SK-MEL-5 (cell line): ENCODE results near the gene KCNH3. TPM values are rescaled to one million over a fixed set of nuclear protein-coding genes. Genes with fewer than 3 reads are reported as not detected.

Source experiments
- DNase-seq: peaks from one replicate; pipeline ENCODE4 v3.0.0-alpha.2; 2016; ENCODE audit warnings: low read depth, low spot score
- in situ Hi-C: cut with HindIII; loops from 2 replicates; pipeline ENCODE4 v1.10.0; 2016; ENCODE audit warnings: low sequenced_read_pairs, high pct_unique_total_duplicates, low pct_unique_long_range_greater_than_20kb
- total RNA-seq: library from RNA; depleted of rRNA; stranded (reverse); fragments of >200 nt; shearing (Covaris generic); gene quantifications from 2 replicates; pipeline ENCODE4 v1.2.3, GENCODE V29; 2014

KCNH3 gene
- total RNA-seq, 1 experiment from 2014 or later = 0.66 TPM

GRCh38 chr12:49567611-49568441 lies 29.0 kb downstream of the KCNH3 start, which contains the start of gene MCRS1:
Gene MCRS1, minus strand, starts transcription at chr12:49568142. Its CDS starts 1,411 bp downstream, at chr12:49566731.
- peak; percentile 91 for DNase-seq
- in situ Hi-C loops = no loop called here

- peak; percentile 51 for DNase-seq
- in situ Hi-C loops = no loop called here
These were observed 29.8 kb downstream of the KCNH3 start for GRCh38 chr12:49568442-49569162.

DNA sequence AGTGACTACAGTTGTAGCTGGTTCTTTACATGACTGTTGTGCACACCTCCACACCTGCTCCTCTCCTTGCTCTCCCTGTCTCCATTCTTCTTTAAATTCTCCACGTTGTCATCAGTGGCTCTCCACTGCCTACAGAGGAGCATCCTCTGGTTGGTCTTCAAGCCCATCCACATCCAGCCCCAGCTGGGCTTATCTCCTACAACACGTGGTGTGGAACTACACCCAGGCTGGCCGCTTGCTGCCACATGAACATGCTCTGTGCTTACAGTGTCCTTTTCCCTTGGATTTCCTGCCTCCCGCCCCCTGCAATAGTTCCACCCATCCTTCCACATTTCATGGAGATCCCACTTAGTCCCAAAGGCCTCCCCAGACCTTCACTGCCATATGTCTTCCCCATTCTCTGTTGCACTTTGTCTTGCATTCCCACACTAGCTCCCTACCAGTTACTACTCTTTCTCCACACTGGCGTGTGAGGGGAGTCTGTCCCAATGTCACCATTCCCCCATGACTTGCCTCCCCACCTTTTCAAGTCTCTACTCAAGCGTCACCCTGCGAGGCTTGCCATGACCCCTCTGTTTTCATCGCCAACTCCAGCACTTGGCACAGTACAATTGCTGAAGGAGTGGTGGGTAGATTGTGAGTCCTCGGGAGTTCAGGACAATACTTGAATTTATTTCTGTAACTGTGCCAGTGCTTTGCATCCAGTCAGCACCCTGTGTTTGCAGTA lies 38.9 kb downstream of the KCNH3 start:
- no peak for DNase-seq
- in situ Hi-C loops = no loop called here

DNA sequence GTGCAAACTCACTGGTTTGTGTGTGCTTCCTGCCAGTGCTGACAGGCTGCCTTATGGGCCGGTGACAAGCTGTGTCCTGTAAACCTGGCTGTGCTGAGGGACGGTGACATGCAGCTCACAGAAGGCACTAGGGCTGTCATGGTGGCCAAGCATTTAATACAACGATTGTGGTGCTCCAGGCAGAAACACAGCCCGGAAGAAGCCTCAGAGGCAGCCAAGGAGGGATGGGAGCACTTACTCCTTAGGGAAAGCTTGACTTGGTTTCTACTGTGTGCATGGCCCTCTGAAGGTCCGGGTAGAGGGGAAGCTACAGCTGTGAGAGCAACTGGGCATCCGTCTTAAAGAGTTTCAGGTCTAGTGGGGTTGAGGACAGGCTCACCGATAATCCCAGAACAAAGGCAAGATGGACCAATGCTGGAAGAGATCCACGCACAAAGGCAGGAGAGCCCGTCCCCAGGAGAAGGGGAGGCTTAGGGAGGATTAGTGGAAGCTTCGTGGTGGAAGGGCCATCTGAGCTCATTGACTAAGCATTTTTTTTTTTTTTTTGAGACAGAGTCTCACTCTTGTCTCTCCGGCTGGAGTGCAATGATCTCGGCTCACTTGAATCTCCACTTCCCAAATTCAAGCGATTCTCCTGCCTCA lies 39.8 kb downstream of the KCNH3 start:
- in situ Hi-C loops = no loop called here

GRCh38 chr12:49580572-49581535 lies 42.0 kb downstream of the KCNH3 start:
- peak; percentile 91 for DNase-seq
- in situ Hi-C loops = no loop called here

More for the DNA sequence above, 39.8 kb downstream of the KCNH3 start:
- DNase-seq = no peak

DNA sequence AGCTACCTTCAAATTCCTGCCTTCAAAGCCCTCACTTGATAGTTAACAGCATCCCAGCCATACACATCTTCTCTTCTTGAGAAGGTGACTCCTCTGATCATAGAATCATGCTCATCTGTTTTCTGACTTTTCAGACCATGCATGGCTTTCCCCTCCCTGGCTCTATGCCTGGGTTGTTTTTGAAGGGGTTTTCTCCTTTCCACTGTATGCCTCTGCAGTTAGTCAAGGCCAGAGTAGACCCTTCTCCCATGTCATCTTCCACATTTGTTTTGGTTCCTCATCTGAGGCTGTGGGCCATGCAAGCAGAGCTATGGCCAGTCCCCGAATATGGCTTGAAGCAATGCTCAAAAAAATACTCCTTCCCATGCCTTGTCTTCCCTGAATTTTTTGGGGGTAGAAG lies 43.4 kb downstream of the KCNH3 start:
- in situ Hi-C loops = no loop called here

DNA sequence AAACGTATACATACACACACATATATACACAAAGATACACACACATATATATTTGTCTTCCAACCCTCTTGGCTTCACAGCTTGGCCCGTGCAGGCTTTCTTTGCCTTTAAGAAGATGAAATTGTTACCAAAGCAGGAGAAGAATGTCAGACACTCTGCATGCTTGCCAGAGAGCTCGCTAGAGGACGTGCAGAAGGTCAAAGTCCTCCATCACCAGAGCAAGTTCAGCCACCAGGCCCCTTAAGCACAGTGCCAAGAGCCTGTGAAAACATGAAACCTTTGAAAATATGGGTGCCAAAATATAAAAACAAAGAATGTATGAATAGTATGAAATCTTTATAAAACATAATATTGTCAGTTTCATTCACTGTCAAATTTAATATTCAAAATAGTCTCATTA lies 44.0 kb downstream of the KCNH3 start:
- in situ Hi-C loops = no loop called here
- no peak for DNase-seq

More for the DNA sequence above, 43.4 kb downstream of the KCNH3 start:
- no peak for DNase-seq

GRCh38 chr12:49583366-49584094 lies 44.7 kb downstream of the KCNH3 start:
- no peak for DNase-seq
- in situ Hi-C loops = no loop called here

GRCh38 chr12:49584591-49584990 lies 45.8 kb downstream of the KCNH3 start:
- in situ Hi-C loops = no loop called here
- no peak for DNase-seq

- in situ Hi-C loops = no loop called here
- no peak for DNase-seq
These were observed 46.9 kb downstream of the KCNH3 start for GRCh38 chr12:49585477-49586459.

DNA sequence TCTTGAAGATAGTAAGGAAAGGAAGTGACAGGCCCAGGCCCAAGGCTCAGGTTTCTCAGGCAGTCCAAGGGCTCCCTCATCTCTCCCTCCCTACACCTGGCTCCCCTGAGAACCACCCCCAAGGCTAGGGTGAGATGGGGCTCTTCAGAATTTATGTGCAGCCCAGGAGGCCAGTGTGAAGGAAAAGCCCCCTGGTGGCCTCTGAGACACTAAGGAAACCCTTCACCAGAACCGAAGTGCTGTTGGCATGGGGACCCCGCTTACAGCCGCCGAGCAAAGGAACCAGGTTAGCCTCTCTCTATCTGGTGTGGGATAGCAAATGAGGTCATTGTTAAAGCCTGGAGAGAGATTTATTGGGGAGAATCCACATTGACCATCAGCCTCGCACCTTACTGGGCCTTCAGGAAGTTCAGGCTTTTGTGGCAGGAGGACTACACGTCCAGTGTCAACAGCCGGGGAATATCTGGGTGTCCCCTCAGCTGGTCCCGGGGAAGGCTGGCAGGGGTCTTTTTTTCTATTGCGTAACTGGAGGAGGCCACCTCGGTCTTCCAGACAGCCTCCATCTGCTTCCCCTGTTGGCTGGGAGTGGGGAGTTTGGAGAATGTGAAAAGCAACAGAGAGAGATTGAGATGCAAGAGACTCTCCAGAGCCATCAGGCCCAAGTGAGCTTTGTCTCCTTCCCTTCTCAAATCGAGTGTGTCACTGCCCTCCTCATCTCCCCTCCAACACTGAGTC lies 48.5 kb downstream of the KCNH3 start:
- in situ Hi-C loops = no loop called here
- DNase-seq = no peak

DNA sequence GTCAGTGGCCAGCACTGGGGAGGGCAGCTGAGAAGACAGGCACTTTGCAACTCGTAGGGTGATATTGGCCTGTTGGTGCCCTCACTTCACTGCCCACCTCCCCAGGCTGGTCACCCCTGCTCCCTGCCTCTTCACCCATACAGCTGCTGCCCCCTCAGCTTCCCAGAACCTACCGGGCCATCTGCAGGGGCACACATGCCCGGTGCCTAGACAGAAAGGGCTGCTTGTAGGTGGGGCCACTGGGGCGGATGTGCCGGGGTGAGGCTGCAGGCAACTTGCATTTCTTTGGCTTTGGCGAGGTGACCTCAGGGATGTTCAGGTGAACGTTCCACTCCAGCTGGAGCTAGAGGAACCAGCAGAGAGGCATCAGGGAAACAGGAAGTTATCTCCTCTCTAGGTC lies 49.5 kb downstream of the KCNH3 start:
- in situ Hi-C loops = no loop called here
- no peak for DNase-seq

GRCh38 chr12:49588721-49589516 lies 50.1 kb downstream of the KCNH3 start:
- in situ Hi-C loops = no loop called here
- no peak for DNase-seq

DNA sequence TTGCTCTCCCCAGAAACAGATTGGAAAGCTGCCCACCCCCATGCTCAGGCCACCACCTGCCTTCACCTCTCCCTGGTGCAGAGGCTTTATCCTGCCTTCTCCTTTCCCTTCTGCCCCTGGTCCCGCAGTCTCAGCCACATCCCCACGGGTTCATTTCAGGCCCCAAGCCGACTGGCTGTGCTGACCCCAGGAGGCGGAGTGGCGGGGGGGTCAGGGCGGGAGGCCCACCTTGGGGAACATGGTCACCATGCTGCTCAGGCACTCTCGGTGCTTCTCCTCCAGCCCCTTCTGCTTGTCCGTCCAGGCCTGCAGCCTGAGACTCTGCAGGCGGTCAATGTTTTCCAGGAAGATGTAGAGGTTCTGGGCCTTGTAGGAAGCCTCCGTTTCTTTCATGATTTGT lies 59.7 kb downstream of the KCNH3 start:
- no peak for DNase-seq
- in situ Hi-C loops = no loop called here
